WTC11 (cell line): ENCODE data around the gene TTC6. TPM values are rescaled to one million over a fixed set of nuclear protein-coding genes. Genes with fewer than 3 reads are reported as not detected.

ENCODE experiments used
- ATAC-seq: fragments of 200-7000 bp; cut with Tn5 transposase; 2 replicates; pipeline ENCODE4 v1.10.0; 2021; ENCODE audit warnings: mild to moderate bottlenecking, moderate library complexity
- CTCF ChIA-PET: fragments of 300-600 bp; sonication (Branson Sonifier 250); formaldehyde crosslinking; loops from one replicate; lab custom pipeline; 2021; ENCODE audit warnings: antibody characterized with exemption; lab: Charles Lee
- POLR2A ChIA-PET: fragments of 350-600 bp; sonication (Branson Sonifier 250); formaldehyde crosslinking; loops from one replicate; lab custom pipeline; 2021; ENCODE audit warnings: antibody characterized with exemption; lab: Charles Lee
- DNase-seq: peaks from one replicate; pipeline ENCODE4 v3.0.0; 2021; ENCODE audit warnings: low spot score
- H3K27ac Mint-ChIP-seq: 2 replicates; pipeline ENCODE4 v1.8.0; 2021; ENCODE audit warnings: mixed read lengths
- H3K27me3 Mint-ChIP-seq: 2 replicates; pipeline ENCODE4 v1.8.0; 2021; ENCODE audit warnings: low read depth, mild to moderate bottlenecking, moderate library complexity, mixed read lengths
- H3K36me3 Mint-ChIP-seq: 2 replicates; pipeline ENCODE4 v1.8.0; 2021; ENCODE audit warnings: mixed read lengths
- H3K4me1 Mint-ChIP-seq: 2 replicates; pipeline ENCODE4 v1.8.0; 2022; ENCODE audit warnings: mixed read lengths
- H3K4me3 Mint-ChIP-seq: 2 replicates; pipeline ENCODE4 v1.8.0; 2021; ENCODE audit warnings: mild to moderate bottlenecking, moderate library complexity, mixed read lengths
- H3K9me3 Mint-ChIP-seq: 2 replicates; pipeline ENCODE4 v1.8.0; 2021; ENCODE audit warnings: mixed read lengths
- ATF3 ChIP-seq: sonication (generic); formaldehyde crosslinking; conservative IDR thresholded peaks from 2 replicates; pipeline ENCODE4 v1.8.1; 2022; ENCODE audit warnings: mild to moderate bottlenecking, missing genetic modification reagents
- ETV6 ChIP-seq: sonication (generic); formaldehyde crosslinking; IDR thresholded peaks from 2 replicates; pipeline ENCODE4 v1.8.1; 2022; ENCODE audit warnings: mild to moderate bottlenecking, missing genetic modification reagents
- FOXJ3 ChIP-seq: sonication (generic); formaldehyde crosslinking; IDR thresholded peaks from 2 replicates; pipeline ENCODE4 v1.9.0; 2021; ENCODE audit warnings: missing genetic modification reagents, mild to moderate bottlenecking, borderline replicate concordance
- FOXP1 ChIP-seq: sonication (generic); formaldehyde crosslinking; IDR thresholded peaks from 2 replicates; pipeline ENCODE4 v1.8.0; 2022; ENCODE audit warnings: missing genetic modification reagents, mild to moderate bottlenecking, moderate library complexity, borderline replicate concordance
- GABPB1 ChIP-seq: sonication (generic); formaldehyde crosslinking; IDR thresholded peaks from 2 replicates; pipeline ENCODE4 v1.8.1; 2023; ENCODE audit warnings: mild to moderate bottlenecking, missing genetic modification reagents
- GTF2I ChIP-seq: fragments of 250-450 bp; sonication (Bioruptor Pico); conservative IDR thresholded peaks from 2 replicates; pipeline ENCODE4 v1.4.0; 2021; ENCODE audit warnings: mild to moderate bottlenecking
- HMGXB4 ChIP-seq: sonication (generic); formaldehyde crosslinking; IDR thresholded peaks from 2 replicates; pipeline ENCODE4 v1.8.1; 2023; ENCODE audit warnings: mild to moderate bottlenecking, moderate library complexity, missing genetic modification reagents
- IRF1 ChIP-seq: sonication (generic); formaldehyde crosslinking; IDR thresholded peaks from 2 replicates; pipeline ENCODE4 v1.8.0; 2023; ENCODE audit warnings: missing genetic modification reagents
- JUN ChIP-seq: sonication (generic); formaldehyde crosslinking; IDR thresholded peaks from 2 replicates; pipeline ENCODE4 v1.8.0; 2023; ENCODE audit warnings: mild to moderate bottlenecking, missing genetic modification reagents
- NFE2L1 ChIP-seq: sonication (generic); formaldehyde crosslinking; IDR thresholded peaks from 2 replicates; pipeline ENCODE4 v1.8.1; 2023; ENCODE audit warnings: missing genetic modification reagents
- NR2C2 ChIP-seq: sonication (generic); formaldehyde crosslinking; IDR thresholded peaks from 2 replicates; pipeline ENCODE4 v1.8.0; 2022; ENCODE audit warnings: mild to moderate bottlenecking, missing genetic modification reagents
- PRDM15 ChIP-seq: sonication (generic); formaldehyde crosslinking; IDR thresholded peaks from 2 replicates; pipeline ENCODE4 v1.8.0; 2022; ENCODE audit warnings: missing genetic modification reagents
- PREB ChIP-seq: sonication (generic); formaldehyde crosslinking; IDR thresholded peaks from 2 replicates; pipeline ENCODE4 v1.8.1; 2022; ENCODE audit warnings: mild to moderate bottlenecking, missing genetic modification reagents, moderate library complexity, borderline replicate concordance
- TEAD1 ChIP-seq: sonication (generic); formaldehyde crosslinking; IDR thresholded peaks from 2 replicates; pipeline ENCODE4 v1.8.0; 2022; ENCODE audit warnings: mild to moderate bottlenecking, missing genetic modification reagents
- TEAD4 ChIP-seq: sonication (generic); formaldehyde crosslinking; IDR thresholded peaks from 2 replicates; pipeline ENCODE4 v1.8.0; 2022; ENCODE audit warnings: mild to moderate bottlenecking, missing genetic modification reagents
- USF1 ChIP-seq: sonication (generic); formaldehyde crosslinking; IDR thresholded peaks from 2 replicates; pipeline ENCODE4 v1.8.0; 2022; ENCODE audit warnings: mild to moderate bottlenecking, missing genetic modification reagents
- ZBTB21 ChIP-seq: sonication (generic); formaldehyde crosslinking; IDR thresholded peaks from 2 replicates; pipeline ENCODE4 v1.8.1; 2023; ENCODE audit warnings: mild to moderate bottlenecking, missing genetic modification reagents, borderline replicate concordance
- ZNF232 ChIP-seq: sonication (generic); formaldehyde crosslinking; IDR thresholded peaks from 2 replicates; pipeline ENCODE4 v1.8.0; 2022; ENCODE audit warnings: mild to moderate bottlenecking, missing genetic modification reagents
- ZNF281 ChIP-seq: sonication (generic); formaldehyde crosslinking; IDR thresholded peaks from 2 replicates; pipeline ENCODE4 v1.8.0; 2023; ENCODE audit warnings: mild to moderate bottlenecking, missing genetic modification reagents
- ZSCAN18 ChIP-seq: fragments of 250-450 bp; sonication (Bioruptor Pico); IDR thresholded peaks from 2 replicates; pipeline ENCODE4 v2.1.2; 2022; ENCODE audit warnings: mild to moderate bottlenecking, moderate library complexity
- total RNA-seq: library from RNA; stranded (reverse); gene quantifications from 3 replicates; pipeline ENCODE4 v1.2.3, GENCODE V29; 2021

Gene TTC6
- total RNA-seq, 1 experiment from 2014 or later: not detected

- H3K27me3 Mint-ChIP-seq: peaks cover 75% of the 10 kb centered on the region
- no peak overlapping the region for H3K4me3 Mint-ChIP-seq
- ChIA-PET CTCF (interaction anchor here (0.6 to 2.9 kb wide), 7 partner anchors 10 to 254 kb away, joined by 3 to 17 read pairs (median 6); partner anchors contain the start of genes FOXA1 and TTC6), POLR2A (no interaction called here)
- TF ChIP-seq ATF3 (CRISPR knock-in tag): no peak
- TF ChIP-seq TEAD4: no peak
- no peak for TF ChIP-seq TEAD1 (CRISPR knock-in tag)
- peaks cover 8% of the 10 kb centered on the region for H3K9me3 Mint-ChIP-seq
- H3K27ac Mint-ChIP-seq: no peak overlapping the region
- ATAC-seq (no peak), DNase-seq (no peak)
- H3K36me3 Mint-ChIP-seq: peaks cover 8% of the 10 kb centered on the region
- H3K4me1 Mint-ChIP-seq: peaks cover 4% of the 10 kb centered on the region
Measured at GRCh38 chr14:37620856-37621255, 25.4 kb downstream of the TTC6 start.

GRCh38 chr14:37622231-37622923 lies 26.9 kb downstream of the TTC6 start:
- Mint-ChIP-seq H3K9me3 (no peaks in the 10 kb centered on the region; the same call in 1 of the 2 replicates), H3K27me3 (peaks cover 74% of the 10 kb centered on the region), H3K36me3 (no peaks in the 10 kb centered on the region), H3K27ac (no peak overlapping the region), H3K4me1 (peaks cover 4% of the 10 kb centered on the region), H3K4me3 (peak overlapping the region; percentile 67)
- ChIA-PET CTCF (interaction anchor here (0.5 to 2.9 kb wide), 10 partner anchors 11 to 1226 kb away, joined by 3 to 17 read pairs (median 6); partner anchors contain the start of genes FOXA1 and TTC6), POLR2A (no interaction called here)
- peak; percentile 65 for DNase-seq
- ATAC-seq: peak; percentile 93
- TF ChIP-seq ZSCAN18 (CRISPR knock-in tag) (no peak), NFE2L1 (CRISPR knock-in tag) (no peak), GABPB1 (no peak), IRF1 (CRISPR knock-in tag) (peak; percentile 14; the same call in 1 of the 2 replicates), JUN (CRISPR knock-in tag) (peak; percentile 18; the same call in 1 of the 2 replicates), HMGXB4 (CRISPR knock-in tag) (0 out of 2 replicates have a peak, but pooled peaks have one; percentile 62), ZNF281 (CRISPR knock-in tag) (peak; percentile 71), PREB (CRISPR knock-in tag) (0 out of 2 replicates have a peak, but pooled peaks have one; percentile 67), GTF2I (CRISPR knock-in tag) (0 out of 2 replicates have a peak, but pooled peaks have one; percentile 25), FOXP1 (CRISPR knock-in tag) (peak; percentile 55; the same call in 1 of the 2 replicates), USF1 (0 out of 2 replicates have a peak, but pooled peaks have one; percentile 38), PRDM15 (CRISPR knock-in tag) (peak; percentile 80), NR2C2 (CRISPR knock-in tag) (0 out of 2 replicates have a peak, but pooled peaks have one; percentile 11), FOXJ3 (CRISPR knock-in tag) (no peak), ETV6 (CRISPR knock-in tag) (peak; percentile 70), ZBTB21 (CRISPR knock-in tag) (peak; percentile 19; the same call in 1 of the 2 replicates), ZNF232 (0 out of 2 replicates have a peak, but pooled peaks have one; percentile 19)
